Activated CD8-positive, alpha-beta memory T cell treated with anti-CD3 and anti-CD28 coated beads, Interleukin-2, amount 10 ng/mL, durations not matched to agents 7 days and 5 days (primary cell): ENCODE results near the gene RXRA. TPM values are rescaled to one million over a fixed set of nuclear protein-coding genes. Genes with fewer than 3 reads are reported as not detected.
A peak's percentile ranks its signal among the peaks of the same experiment; 100 is the strongest.

Experiments used
- ATAC-seq: fragments of 150-1000 bp; cut with Tn5 transposase; one replicate; pipeline ENCODE4 v1.10.0; 2021; ENCODE audit warnings: moderate library complexity
- CTCF ChIA-PET: fragments of 350-600 bp; sonication (Branson Sonifier 250); formaldehyde crosslinking; loops from one replicate; lab custom pipeline; 2021; ENCODE audit warnings: antibody characterized with exemption; lab: Charles Lee
- DNase-seq: peaks from one replicate; pipeline ENCODE4 v3.0.0-alpha.2; 2020
- H3K27ac Mint-ChIP-seq: one replicate; pipeline ENCODE4 v1.8.0; 2021; ENCODE audit warnings: mild to moderate bottlenecking, mixed read lengths
- H3K27me3 Mint-ChIP-seq: one replicate; pipeline ENCODE4 v1.8.0; 2021; ENCODE audit warnings: mixed read lengths
- H3K36me3 Mint-ChIP-seq: one replicate; pipeline ENCODE4 v1.8.0; 2021; ENCODE audit warnings: mild to moderate bottlenecking, mixed read lengths
- H3K4me1 Mint-ChIP-seq: one replicate; pipeline ENCODE4 v1.8.0; 2021; ENCODE audit warnings: mixed read lengths
- H3K4me3 Mint-ChIP-seq: one replicate; pipeline ENCODE4 v1.8.0; 2021; ENCODE audit warnings: mild to moderate bottlenecking, moderate library complexity, mixed read lengths
- H3K9me3 Mint-ChIP-seq: one replicate; pipeline ENCODE4 v1.8.0; 2022; ENCODE audit warnings: low read depth, mixed read lengths
- total RNA-seq, 2 experiments: library from RNA; stranded (reverse); gene quantifications; one replicate each; pipeline ENCODE4 v1.2.3, GENCODE V29; 2021

Gene RXRA
- total RNA-seq, 2 experiments from 2014 or later, result 0.91 to 1.5 TPM

- peaks cover 3% of the 10 kb centered on the region for H3K9me3 Mint-ChIP-seq
- H3K4me3 Mint-ChIP-seq, result no peak overlapping the region
- peak overlapping the region; percentile 47 for H3K27ac Mint-ChIP-seq
- DNase-seq (peak; percentile 57), ATAC-seq (no peak)
- peaks cover 31% of the 10 kb centered on the region for H3K4me1 Mint-ChIP-seq
- CTCF ChIA-PET, result interaction anchor here (1.3 to 1.9 kb wide), 3 partner anchors 8 to 21 kb away, joined by 3 to 5 read pairs (median 4); no protein-coding TSS in a partner anchor
- H3K27me3 Mint-ChIP-seq, result peaks cover 11% of the 10 kb centered on the region
- H3K36me3 Mint-ChIP-seq, result no peaks in the 10 kb centered on the region
These were observed 77.5 kb downstream of the RXRA start for GRCh38 chr9:134403682-134404301.

- peaks cover 12% of the 10 kb centered on the region for H3K27me3 Mint-ChIP-seq
- H3K36me3 Mint-ChIP-seq, result no peaks in the 10 kb centered on the region
- no peak for ATAC-seq
- no peak overlapping the region for H3K4me3 Mint-ChIP-seq
- H3K4me1 Mint-ChIP-seq, result peaks cover 31% of the 10 kb centered on the region
- CTCF ChIA-PET, result interaction anchor here (1.3 to 2.9 kb wide), 4 partner anchors 8 to 22 kb away, joined by 3 to 10 read pairs (median 4); no protein-coding TSS in a partner anchor
- H3K27ac Mint-ChIP-seq, result no peak overlapping the region
- no peaks in the 10 kb centered on the region for H3K9me3 Mint-ChIP-seq
- no peak for DNase-seq
These were observed 78.4 kb downstream of the RXRA start for GRCh38 chr9:134404376-134405358.

- CTCF ChIA-PET, result interaction anchor here (0.7 to 2.9 kb wide), 3 partner anchors 9 to 27 kb away, joined by 4 to 16 read pairs (median 10); no protein-coding TSS in a partner anchor
- peaks cover 18% of the 10 kb centered on the region for H3K27me3 Mint-ChIP-seq
- H3K9me3 Mint-ChIP-seq, result no peaks in the 10 kb centered on the region
- DNase-seq (no peak), ATAC-seq (no peak)
- peaks cover 31% of the 10 kb centered on the region for H3K4me1 Mint-ChIP-seq
- H3K4me3 Mint-ChIP-seq, result no peak overlapping the region
- no peaks in the 10 kb centered on the region for H3K36me3 Mint-ChIP-seq
- H3K27ac Mint-ChIP-seq, result no peak overlapping the region
These were observed 79.3 kb downstream of the RXRA start for GRCh38 chr9:134405527-134405926.

GRCh38 chr9:134406366-134407120 lies 80.3 kb downstream of the RXRA start:
- CTCF ChIA-PET, result interaction anchor here (0.7 to 2.9 kb wide), 5 partner anchors 10 to 37 kb away, joined by 3 to 16 read pairs (median 4); no protein-coding TSS in a partner anchor
- no peak for ATAC-seq
- H3K9me3 Mint-ChIP-seq, result no peaks in the 10 kb centered on the region
- H3K27me3 Mint-ChIP-seq, result peaks cover 18% of the 10 kb centered on the region
- no peaks in the 10 kb centered on the region for H3K36me3 Mint-ChIP-seq
- H3K27ac Mint-ChIP-seq, result peak overlapping the region; percentile 38
- peak overlapping the region; percentile 34 for H3K4me3 Mint-ChIP-seq
- H3K4me1 Mint-ChIP-seq, result peaks cover 31% of the 10 kb centered on the region
- DNase-seq, result no peak

GRCh38 chr9:134407121-134407779 lies 81.0 kb downstream of the RXRA start:
- H3K36me3 Mint-ChIP-seq, result no peaks in the 10 kb centered on the region
- H3K9me3 Mint-ChIP-seq, result no peaks in the 10 kb centered on the region
- H3K27ac Mint-ChIP-seq, result peak overlapping the region; percentile 38
- CTCF ChIA-PET, result interaction anchor here (0.7 to 2.9 kb wide), 4 partner anchors 11 to 36 kb away, joined by 3 to 16 read pairs (median 7); no protein-coding TSS in a partner anchor
- DNase-seq (peak; percentile 88), ATAC-seq (peak; percentile 91)
- H3K27me3 Mint-ChIP-seq, result peaks cover 18% of the 10 kb centered on the region
- peaks cover 31% of the 10 kb centered on the region for H3K4me1 Mint-ChIP-seq
- peak overlapping the region; percentile 34 for H3K4me3 Mint-ChIP-seq

- peaks cover 18% of the 10 kb centered on the region for H3K27me3 Mint-ChIP-seq
- no peak overlapping the region for H3K27ac Mint-ChIP-seq
- ATAC-seq (no peak), DNase-seq (no peak)
- H3K9me3 Mint-ChIP-seq, result no peaks in the 10 kb centered on the region
- no peaks in the 10 kb centered on the region for H3K36me3 Mint-ChIP-seq
- no peak overlapping the region for H3K4me3 Mint-ChIP-seq
- H3K4me1 Mint-ChIP-seq, result peaks cover 36% of the 10 kb centered on the region
- CTCF ChIA-PET, result interaction anchor here (1.0 kb wide), 1 partner anchor 35 kb away, joined by 3 read pairs; no protein-coding TSS in a partner anchor
These were observed 82.1 kb downstream of the RXRA start for GRCh38 chr9:134408389-134408788.

GRCh38 chr9:134408939-134409737 lies 82.9 kb downstream of the RXRA start:
- CTCF ChIA-PET, result interaction anchor here (1.0 kb wide), 1 partner anchor 34 kb away, joined by 3 read pairs; no protein-coding TSS in a partner anchor
- Mint-ChIP-seq H3K36me3 (no peaks in the 10 kb centered on the region), H3K4me1 (peaks cover 28% of the 10 kb centered on the region), H3K4me3 (no peak overlapping the region), H3K27me3 (peaks cover 18% of the 10 kb centered on the region), H3K27ac (no peak overlapping the region), H3K9me3 (no peaks in the 10 kb centered on the region)
- no peak for DNase-seq
- ATAC-seq, result no peak

- CTCF ChIA-PET, result no interaction called here
- H3K36me3 Mint-ChIP-seq, result no peaks in the 10 kb centered on the region
- H3K9me3 Mint-ChIP-seq, result no peaks in the 10 kb centered on the region
- H3K4me3 Mint-ChIP-seq, result no peak overlapping the region
- peaks cover 16% of the 10 kb centered on the region for H3K27me3 Mint-ChIP-seq
- H3K27ac Mint-ChIP-seq, result no peak overlapping the region
- H3K4me1 Mint-ChIP-seq, result peaks cover 22% of the 10 kb centered on the region
- ATAC-seq (no peak), DNase-seq (no peak)
These were observed 84.0 kb downstream of the RXRA start for GRCh38 chr9:134410071-134410834.

GRCh38 chr9:134410835-134411217 lies 84.6 kb downstream of the RXRA start:
- no peaks in the 10 kb centered on the region for H3K9me3 Mint-ChIP-seq
- DNase-seq (no peak), ATAC-seq (no peak)
- CTCF ChIA-PET, result no interaction called here
- H3K4me3 Mint-ChIP-seq, result no peak overlapping the region
- no peaks in the 10 kb centered on the region for H3K36me3 Mint-ChIP-seq
- H3K27me3 Mint-ChIP-seq, result peaks cover 12% of the 10 kb centered on the region
- no peak overlapping the region for H3K27ac Mint-ChIP-seq
- H3K4me1 Mint-ChIP-seq, result peaks cover 21% of the 10 kb centered on the region

- H3K4me3 Mint-ChIP-seq, result no peak overlapping the region
- DNase-seq, result no peak
- no peaks in the 10 kb centered on the region for H3K9me3 Mint-ChIP-seq
- ATAC-seq, result no peak
- CTCF ChIA-PET, result interaction anchor here (1.3 kb wide), 1 partner anchor 28 kb away, joined by 3 read pairs; no protein-coding TSS in a partner anchor
- peaks cover 8% of the 10 kb centered on the region for H3K27me3 Mint-ChIP-seq
- peaks cover 16% of the 10 kb centered on the region for H3K4me1 Mint-ChIP-seq
- H3K36me3 Mint-ChIP-seq, result no peaks in the 10 kb centered on the region
- no peak overlapping the region for H3K27ac Mint-ChIP-seq
These were observed 85.4 kb downstream of the RXRA start for GRCh38 chr9:134411440-134412297.
